Skeletal muscle satellite cell (primary cell): Measurements from ENCODE around the gene DCLK1.
"Not testable (repeated sequence)": the region's sequence is repeated elsewhere in the genome, so short reads cannot be mapped to it uniquely, and the experiment has no call there.

ENCODE experiments used
- H3K27me3 ChIP-seq: 2 replicates; pipeline ENCODE4 v1.7.0; 2013; ENCODE audit warnings: low read length; ENCODE audit not compliant: control insufficient read depth, insufficient read depth
- H3K36me3 ChIP-seq: 2 replicates; pipeline ENCODE4 v1.7.0; 2013; ENCODE audit warnings: mild to moderate bottlenecking, control low read depth, low read length; ENCODE audit not compliant: insufficient read depth
- H3K4me1 ChIP-seq: 2 replicates; pipeline ENCODE4 v1.7.0; 2013; ENCODE audit warnings: low read length; ENCODE audit not compliant: control insufficient read depth, insufficient read depth
- H3K4me2 ChIP-seq: 2 replicates; pipeline ENCODE4 v1.7.0; 2013; ENCODE audit warnings: mild to moderate bottlenecking, low read length
- H3K4me3 ChIP-seq: 2 replicates; pipeline ENCODE4 v1.7.0; 2013; ENCODE audit warnings: low read length
- H3K9ac ChIP-seq: 2 replicates; pipeline ENCODE4 v1.7.0; 2013; ENCODE audit warnings: mild to moderate bottlenecking, low read depth, low read length, moderate library complexity
- H3K9me3 ChIP-seq: replicated peaks from 2 replicates; pipeline ENCODE4 v1.7.0; 2013; ENCODE audit warnings: mild to moderate bottlenecking, control low read depth, low read length

DCLK1 gene

DNA sequence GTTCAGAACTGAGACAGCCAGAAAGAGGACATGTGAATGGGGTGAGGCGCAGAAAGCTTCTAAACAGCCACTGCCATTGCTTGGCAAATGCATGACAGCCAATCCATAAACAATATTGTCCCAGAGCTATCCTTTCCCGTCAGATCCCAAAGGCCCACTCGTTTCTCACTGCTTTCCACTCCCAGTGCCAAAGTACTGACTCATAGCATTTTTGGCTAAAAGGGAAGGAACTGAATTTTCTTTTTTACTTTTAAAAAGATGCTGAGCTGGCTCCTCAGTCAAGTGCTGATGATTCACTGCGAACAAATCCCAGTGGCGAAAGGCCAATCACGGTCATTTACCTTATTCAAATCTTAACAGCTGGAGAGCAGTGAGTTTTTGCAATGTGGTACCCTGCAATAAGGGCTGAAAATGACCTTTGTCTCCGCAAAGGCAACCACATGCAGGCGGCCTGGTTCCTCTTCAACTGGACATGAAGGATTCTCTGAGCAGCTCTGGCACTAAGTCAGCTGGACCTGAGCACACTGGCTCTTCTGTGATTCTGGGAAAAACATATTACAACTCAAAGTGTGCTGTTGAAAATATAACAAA is 151.7 kb downstream of the DCLK1 start:
- Histone ChIP-seq H3K36me3 (no peaks in the 10 kb centered on the region), H3K4me1 (peaks cover 12% of the 10 kb centered on the region), H3K27me3 (peaks cover 2% of the 10 kb centered on the region), H3K9me3 (no peaks in the 10 kb centered on the region), H3K4me2 (peak overlapping the region; percentile 56), H3K9ac (peak overlapping the region; percentile 68), H3K4me3 (peak overlapping the region; percentile 19)

- H3K4me1 ChIP-seq: peaks cover 12% of the 10 kb centered on the region
- H3K4me2 ChIP-seq: peak overlapping the region; percentile 56
- no peaks in the 10 kb centered on the region for H3K9me3 ChIP-seq
- no peaks in the 10 kb centered on the region for H3K36me3 ChIP-seq
- H3K9ac ChIP-seq: peak overlapping the region; percentile 68
- H3K27me3 ChIP-seq: peaks cover 3% of the 10 kb centered on the region
- peak overlapping the region; percentile 19 for H3K4me3 ChIP-seq
Observed at GRCh38 chr13:35978607-35979316, 152.4 kb downstream of the DCLK1 start.

DNA sequence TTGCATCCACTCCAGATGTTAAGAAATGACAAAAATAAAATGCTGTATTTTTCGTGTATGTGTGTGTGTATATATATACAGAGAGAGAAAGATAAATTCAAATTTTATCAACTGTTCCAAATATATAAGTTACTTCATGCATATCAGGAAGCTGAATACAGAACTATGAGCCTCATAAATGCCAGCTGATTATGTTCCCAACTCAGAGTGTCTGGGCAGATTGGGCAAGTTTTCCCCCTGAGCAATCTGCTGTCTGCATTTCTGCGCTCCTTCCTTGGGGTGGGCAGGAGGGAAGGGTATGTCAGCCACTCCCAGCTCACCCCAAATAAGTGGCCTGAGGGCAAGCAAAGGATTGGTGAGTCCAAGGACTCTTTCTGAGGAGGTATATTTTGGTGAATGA is 154.1 kb downstream of the DCLK1 start:
- H3K27me3 ChIP-seq: peaks cover 7% of the 10 kb centered on the region
- H3K9me3 ChIP-seq: no peaks in the 10 kb centered on the region
- H3K4me3 ChIP-seq: no peak overlapping the region
- no peak overlapping the region for H3K9ac ChIP-seq
- peaks cover 12% of the 10 kb centered on the region for H3K4me1 ChIP-seq
- H3K4me2 ChIP-seq: no peak overlapping the region
- no peaks in the 10 kb centered on the region for H3K36me3 ChIP-seq

DNA sequence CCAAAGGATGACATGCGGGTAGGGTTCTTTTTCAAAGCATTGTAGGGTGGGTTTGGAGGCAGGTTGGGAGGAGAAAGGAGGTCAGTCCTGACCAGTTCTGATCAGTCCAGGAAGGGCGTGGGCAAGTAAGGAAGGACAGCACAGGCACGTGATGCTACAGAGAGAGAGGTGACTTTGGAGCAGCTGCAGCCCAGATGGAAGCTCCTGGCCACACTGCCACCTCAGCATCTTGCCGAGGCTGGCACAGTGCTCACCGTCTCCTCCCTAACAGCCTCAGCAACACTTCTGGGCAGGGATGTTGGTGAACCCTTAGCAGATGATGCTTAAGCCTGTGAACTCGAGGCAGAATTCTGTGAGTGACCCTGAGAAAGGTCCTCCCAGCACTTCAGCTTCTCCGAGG is 155.1 kb downstream of the DCLK1 start:
- H3K9me3 ChIP-seq: no peaks in the 10 kb centered on the region
- no peak overlapping the region for H3K9ac ChIP-seq
- no peaks in the 10 kb centered on the region for H3K36me3 ChIP-seq
- peaks cover 12% of the 10 kb centered on the region for H3K4me1 ChIP-seq
- H3K4me2 ChIP-seq: no peak overlapping the region
- no peak overlapping the region for H3K4me3 ChIP-seq
- H3K27me3 ChIP-seq: peaks cover 7% of the 10 kb centered on the region

GRCh38 chr13:35966951-35967350 is 164.2 kb downstream of the DCLK1 start:
- not testable (repeated sequence) for H3K36me3 ChIP-seq, H3K4me1 ChIP-seq, H3K4me3 ChIP-seq, H3K9ac ChIP-seq, H3K27me3 ChIP-seq, H3K4me2 ChIP-seq, H3K9me3 ChIP-seq

DNA sequence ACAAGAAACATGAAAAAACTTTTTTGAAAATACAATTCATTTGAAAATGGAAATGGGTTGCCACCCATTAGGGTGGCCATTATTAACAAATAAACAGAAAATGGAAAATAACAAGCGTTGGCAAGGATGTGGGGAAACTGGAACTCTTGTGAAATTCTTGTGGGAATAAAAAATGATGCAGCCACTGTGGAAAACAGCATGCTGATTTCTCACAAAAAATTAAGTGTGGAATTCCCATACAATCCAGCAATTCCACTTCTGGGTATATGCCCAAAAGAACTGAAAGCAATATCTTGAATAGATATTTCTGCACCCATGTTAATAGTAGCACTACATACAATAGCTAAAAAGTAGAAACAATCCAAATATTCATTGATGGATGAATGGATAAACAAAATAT is 165.2 kb downstream of the DCLK1 start:
- Histone ChIP-seq H3K4me1 (peaks cover 4% of the 10 kb centered on the region), H3K27me3 (no peaks in the 10 kb centered on the region)

GRCh38 chr13:35965226-35965927 is 165.8 kb downstream of the DCLK1 start:
- peaks cover 4% of the 10 kb centered on the region for H3K4me1 ChIP-seq
- no peaks in the 10 kb centered on the region for H3K27me3 ChIP-seq
- no peak overlapping the region for H3K9ac ChIP-seq
- H3K4me2 ChIP-seq: no peak overlapping the region
- no peak overlapping the region for H3K4me3 ChIP-seq
- H3K9me3 ChIP-seq: no peaks in the 10 kb centered on the region
- no peaks in the 10 kb centered on the region for H3K36me3 ChIP-seq

More for the DNA sequence above, 165.2 kb downstream of the DCLK1 start:
- Histone ChIP-seq H3K9me3 (no peaks in the 10 kb centered on the region), H3K4me2 (no peak overlapping the region), H3K36me3 (no peaks in the 10 kb centered on the region), H3K4me3 (no peak overlapping the region), H3K9ac (no peak overlapping the region)

DNA sequence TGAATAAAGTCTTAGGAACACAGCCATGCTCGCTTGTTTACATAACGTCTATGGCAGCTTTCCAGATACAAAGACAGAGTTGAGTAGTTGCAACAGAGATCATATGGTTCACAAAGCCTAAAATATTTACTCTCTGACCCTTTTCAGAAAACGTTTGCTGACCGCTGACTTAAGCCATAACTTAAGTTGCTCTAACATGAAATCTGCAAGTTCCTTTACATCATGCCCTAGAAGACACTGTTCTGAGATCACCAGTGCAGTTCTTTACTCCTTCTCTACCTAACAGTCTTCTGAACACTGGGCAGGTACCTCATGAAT is 166.4 kb downstream of the DCLK1 start:
- Histone ChIP-seq H3K4me2 (no peak overlapping the region), H3K36me3 (no peaks in the 10 kb centered on the region), H3K4me3 (no peak overlapping the region), H3K4me1 (peaks cover 4% of the 10 kb centered on the region), H3K9me3 (no peaks in the 10 kb centered on the region), H3K9ac (no peak overlapping the region), H3K27me3 (no peaks in the 10 kb centered on the region)

DNA sequence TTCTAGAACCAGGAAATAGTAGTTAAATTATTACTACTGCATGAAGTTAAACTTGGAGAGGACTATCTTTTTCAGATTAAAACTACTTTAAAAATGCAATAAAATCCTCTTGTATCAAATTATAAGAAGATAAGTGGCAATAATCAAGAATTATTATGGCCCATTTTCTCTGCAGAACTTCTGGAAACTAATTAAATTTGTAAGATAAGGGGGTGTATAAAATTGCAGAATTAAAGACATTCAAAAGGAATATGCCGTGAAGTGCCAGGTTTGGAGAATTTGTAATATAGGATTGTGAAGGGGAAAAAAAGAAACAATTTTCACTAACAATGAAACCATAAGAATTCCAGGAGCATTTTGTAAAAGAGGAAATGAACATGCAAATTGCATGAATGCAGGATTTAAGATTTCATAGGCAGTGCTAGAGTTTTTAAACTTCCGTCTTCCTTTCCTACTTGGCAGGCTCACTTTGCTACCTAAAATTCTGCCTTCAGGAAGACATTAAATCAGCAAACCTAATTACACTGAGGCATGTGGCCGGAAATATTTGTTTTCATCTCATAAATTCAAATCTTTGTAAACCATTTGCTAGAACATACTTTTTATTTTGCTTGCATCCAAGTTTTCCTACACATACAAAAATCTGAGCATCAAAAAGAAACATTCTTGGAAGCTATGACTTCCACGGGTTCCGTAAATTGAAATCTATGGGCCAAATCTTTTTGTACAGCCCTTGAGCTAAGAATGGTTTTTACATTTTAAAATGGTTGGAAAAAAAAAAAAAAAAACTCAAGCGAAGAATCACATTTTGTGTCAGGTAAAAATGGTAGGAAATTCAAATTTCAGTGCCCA is 166.9 kb downstream of the DCLK1 start:
- H3K9ac ChIP-seq: no peak overlapping the region
- H3K4me1 ChIP-seq: peaks cover 4% of the 10 kb centered on the region
- no peaks in the 10 kb centered on the region for H3K9me3 ChIP-seq
- no peaks in the 10 kb centered on the region for H3K36me3 ChIP-seq
- H3K4me3 ChIP-seq: no peak overlapping the region
- no peaks in the 10 kb centered on the region for H3K27me3 ChIP-seq
- H3K4me2 ChIP-seq: no peak overlapping the region

- H3K9me3 ChIP-seq: no peaks in the 10 kb centered on the region
- H3K4me3 ChIP-seq: no peak overlapping the region
- H3K27me3 ChIP-seq: no peaks in the 10 kb centered on the region
- H3K4me2 ChIP-seq: no peak overlapping the region
- H3K4me1 ChIP-seq: peaks cover 8% of the 10 kb centered on the region
- H3K9ac ChIP-seq: no peak overlapping the region
- H3K36me3 ChIP-seq: no peaks in the 10 kb centered on the region
Observed at GRCh38 chr13:35961461-35962220, 169.5 kb downstream of the DCLK1 start.

GRCh38 chr13:35961002-35961401 is 170.2 kb downstream of the DCLK1 start:
- Histone ChIP-seq H3K27me3 (no peaks in the 10 kb centered on the region), H3K4me3 (no peak overlapping the region), H3K9me3 (no peaks in the 10 kb centered on the region), H3K36me3 (no peaks in the 10 kb centered on the region), H3K4me2 (no peak overlapping the region), H3K4me1 (peaks cover 8% of the 10 kb centered on the region), H3K9ac (no peak overlapping the region)
